Testis (tissue), 2 donors: ENCODE measurements around the gene TGM5.

Source experiments
- CTCF ChIP-seq, 3 experiments: fragments of 450-650 bp in 2 of 3; fragments of 200-600 bp in 1 of 3; sonication (generic) in 1 of 3; IDR thresholded peaks; one replicate each; pipeline ENCODE4 v1.5.1; 2016 to 2019; ENCODE audit warnings: antibody characterized with exemption in 3 of 3, mild to moderate bottlenecking in 2 of 3, moderate library complexity in 1 of 3
- POLR2A ChIP-seq: fragments of 450-650 bp; IDR thresholded peaks from one replicate; pipeline ENCODE4 v1.6.1; 2017; ENCODE audit warnings: antibody characterized with exemption, mild to moderate bottlenecking, moderate library complexity

DNA sequence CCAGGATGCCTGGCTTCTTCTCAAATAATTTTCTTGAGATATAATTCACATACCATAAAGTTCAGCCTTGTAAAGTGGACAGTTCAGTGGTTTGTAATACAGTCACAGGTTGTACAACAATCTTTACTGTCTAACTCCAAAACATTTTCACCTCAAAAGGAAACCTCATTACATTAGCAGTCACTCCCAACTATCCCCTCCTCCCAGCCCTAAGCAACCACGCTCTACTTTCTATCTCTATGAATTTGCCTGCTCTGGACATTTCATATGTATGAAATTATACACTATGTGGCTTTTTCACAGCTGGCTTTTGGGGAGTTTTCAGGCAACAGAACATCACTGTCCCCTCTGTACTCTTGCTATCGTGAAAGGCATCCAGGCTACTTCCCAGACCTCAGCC is 17.5 kb downstream of the TGM5 start:
- no peak for TF ChIP-seq CTCF (IDR thresholded peaks at IDR 0.05)
- TF ChIP-seq POLR2A: no peak
